GM12891 (cell line): ENCODE results near the gene DHX38.
A peak's percentile ranks its signal among the peaks of the same experiment; 100 is the strongest.

Source experiments
- POLR2A ChIP-seq: IDR thresholded peaks from 2 replicates; pipeline ENCODE4 v1.6.1; 2011; ENCODE audit warnings: low read depth, low read length, control low read depth
- POLR2AphosphoS5 ChIP-seq: IDR thresholded peaks from 2 replicates; pipeline ENCODE4 v1.6.1; 2011; ENCODE audit warnings: low read depth, low read length, control low read depth
- TAF1 ChIP-seq: IDR thresholded peaks from 2 replicates; pipeline ENCODE4 v1.6.1; 2011; ENCODE audit warnings: low read depth, low read length, control low read depth

DNA sequence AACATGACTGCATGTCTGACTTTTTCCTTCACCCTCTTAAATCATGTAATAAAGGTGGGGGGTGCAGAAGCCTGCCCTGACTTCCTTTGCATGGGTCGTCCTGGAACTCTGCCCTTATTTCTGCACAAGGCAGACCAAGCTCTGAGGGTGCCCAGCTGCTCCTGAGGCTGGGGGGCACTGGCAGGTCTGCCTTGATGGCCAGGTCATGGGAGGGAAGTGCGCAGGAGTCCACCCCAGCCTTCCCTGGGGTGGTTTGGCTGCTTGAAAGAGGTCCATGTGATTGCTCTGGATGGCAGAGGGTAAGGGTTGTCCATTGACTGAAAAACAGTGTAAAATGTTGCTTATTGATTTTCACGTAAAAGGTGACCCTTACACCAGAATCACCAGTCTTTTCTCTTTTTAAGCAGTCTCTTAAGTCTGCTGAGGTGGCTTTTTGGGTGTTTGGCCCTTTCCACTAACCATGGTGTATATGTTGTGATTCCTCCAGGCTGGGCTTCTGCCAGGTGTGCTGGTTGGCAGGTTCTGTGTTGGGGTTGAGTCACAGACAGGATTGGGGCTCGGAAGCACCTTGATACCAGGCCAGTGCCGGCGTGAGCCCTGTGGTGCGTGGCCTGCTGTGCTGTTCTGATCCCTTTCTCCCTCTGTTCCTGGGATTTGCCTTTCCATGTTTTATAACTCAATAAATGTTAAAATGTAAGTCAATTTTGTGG is 19.4 kb downstream of the DHX38 start:
- TF ChIP-seq POLR2AphosphoS5 (no peak), POLR2A (0 out of 2 replicates have a peak, but pooled peaks have one; percentile 28), TAF1 (no peak)
